Measurements from ENCODE around the gene ARHGDIB.

DNA sequence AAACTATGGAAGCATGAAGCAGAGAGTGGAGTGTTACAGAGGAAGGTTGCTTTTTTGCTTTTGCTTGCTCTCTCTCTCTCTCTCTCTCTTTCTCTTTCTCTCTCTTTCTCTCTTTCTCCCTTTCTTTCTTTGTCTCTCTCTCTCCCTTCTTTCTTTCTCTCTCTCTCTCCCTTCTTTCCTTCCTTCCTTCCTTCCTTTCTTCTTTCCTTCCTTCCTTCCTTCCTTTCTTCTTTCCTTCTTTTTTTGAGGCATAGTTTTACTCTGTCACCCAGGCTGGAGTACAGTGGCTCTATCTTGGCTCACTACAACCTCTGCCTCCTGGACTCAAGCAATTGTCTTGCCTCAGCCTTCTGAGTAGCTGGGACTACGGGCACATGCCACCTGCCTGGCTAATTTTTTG lies 7.6 kb downstream of the ARHGDIB start:
- TF ChIP-seq, protein P1, sequence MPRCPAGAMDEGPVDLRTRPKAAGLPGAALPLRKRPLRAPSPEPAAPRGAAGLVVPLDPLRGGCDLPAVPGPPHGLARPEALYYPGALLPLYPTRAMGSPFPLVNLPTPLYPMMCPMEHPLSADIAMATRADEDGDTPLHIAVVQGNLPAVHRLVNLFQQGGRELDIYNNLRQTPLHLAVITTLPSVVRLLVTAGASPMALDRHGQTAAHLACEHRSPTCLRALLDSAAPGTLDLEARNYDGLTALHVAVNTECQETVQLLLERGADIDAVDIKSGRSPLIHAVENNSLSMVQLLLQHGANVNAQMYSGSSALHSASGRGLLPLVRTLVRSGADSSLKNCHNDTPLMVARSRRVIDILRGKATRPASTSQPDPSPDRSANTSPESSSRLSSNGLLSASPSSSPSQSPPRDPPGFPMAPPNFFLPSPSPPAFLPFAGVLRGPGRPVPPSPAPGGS (IDR thresholded peaks at IDR 0.05; ENCODE audit: borderline replicate concordance, insufficient read depth, low read depth, low read length, poor library complexity, severe bottlenecking), result no peak
- TF ChIP-seq, protein P2, sequence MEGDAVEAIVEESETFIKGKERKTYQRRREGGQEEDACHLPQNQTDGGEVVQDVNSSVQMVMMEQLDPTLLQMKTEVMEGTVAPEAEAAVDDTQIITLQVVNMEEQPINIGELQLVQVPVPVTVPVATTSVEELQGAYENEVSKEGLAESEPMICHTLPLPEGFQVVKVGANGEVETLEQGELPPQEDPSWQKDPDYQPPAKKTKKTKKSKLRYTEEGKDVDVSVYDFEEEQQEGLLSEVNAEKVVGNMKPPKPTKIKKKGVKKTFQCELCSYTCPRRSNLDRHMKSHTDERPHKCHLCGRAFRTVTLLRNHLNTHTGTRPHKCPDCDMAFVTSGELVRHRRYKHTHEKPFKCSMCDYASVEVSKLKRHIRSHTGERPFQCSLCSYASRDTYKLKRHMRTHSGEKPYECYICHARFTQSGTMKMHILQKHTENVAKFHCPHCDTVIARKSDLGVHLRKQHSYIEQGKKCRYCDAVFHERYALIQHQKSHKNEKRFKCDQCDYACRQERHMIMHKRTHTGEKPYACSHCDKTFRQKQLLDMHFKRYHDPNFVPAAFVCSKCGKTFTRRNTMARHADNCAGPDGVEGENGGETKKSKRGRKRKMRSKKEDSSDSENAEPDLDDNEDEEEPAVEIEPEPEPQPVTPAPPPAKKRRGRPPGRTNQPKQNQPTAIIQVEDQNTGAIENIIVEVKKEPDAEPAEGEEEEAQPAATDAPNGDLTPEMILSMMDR (IDR thresholded peaks at IDR 0.05 in 2 of 3, conservative IDR thresholded peaks at IDR 0.05 in 1 of 3; ENCODE audit: control insufficient read depth in 2 of 3, extremely low read depth in 1 of 3, insufficient read depth in 1 of 3, low read depth in 3 of 3, low read length in 3 of 3), result no peak
- TF ChIP-seq POLR2A (IDR thresholded peaks at IDR 0.05; ENCODE audit: low read depth, low read length), result no peak
- TF ChIP-seq SPI1 (IDR thresholded peaks at IDR 0.05; ENCODE audit: borderline replicate concordance, insufficient read depth, low read depth, low read length), result no peak
- TF ChIP-seq CBX5 (IDR thresholded peaks at IDR 0.05; ENCODE audit: low read depth), result no peak
- TF ChIP-seq, protein P3, sequence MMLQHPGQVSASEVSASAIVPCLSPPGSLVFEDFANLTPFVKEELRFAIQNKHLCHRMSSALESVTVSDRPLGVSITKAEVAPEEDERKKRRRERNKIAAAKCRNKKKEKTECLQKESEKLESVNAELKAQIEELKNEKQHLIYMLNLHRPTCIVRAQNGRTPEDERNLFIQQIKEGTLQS (IDR thresholded peaks at IDR 0.05; ENCODE audit: borderline replicate concordance, extremely low read depth, low read depth, low read length), result no peak
- TF ChIP-seq, protein P4, sequence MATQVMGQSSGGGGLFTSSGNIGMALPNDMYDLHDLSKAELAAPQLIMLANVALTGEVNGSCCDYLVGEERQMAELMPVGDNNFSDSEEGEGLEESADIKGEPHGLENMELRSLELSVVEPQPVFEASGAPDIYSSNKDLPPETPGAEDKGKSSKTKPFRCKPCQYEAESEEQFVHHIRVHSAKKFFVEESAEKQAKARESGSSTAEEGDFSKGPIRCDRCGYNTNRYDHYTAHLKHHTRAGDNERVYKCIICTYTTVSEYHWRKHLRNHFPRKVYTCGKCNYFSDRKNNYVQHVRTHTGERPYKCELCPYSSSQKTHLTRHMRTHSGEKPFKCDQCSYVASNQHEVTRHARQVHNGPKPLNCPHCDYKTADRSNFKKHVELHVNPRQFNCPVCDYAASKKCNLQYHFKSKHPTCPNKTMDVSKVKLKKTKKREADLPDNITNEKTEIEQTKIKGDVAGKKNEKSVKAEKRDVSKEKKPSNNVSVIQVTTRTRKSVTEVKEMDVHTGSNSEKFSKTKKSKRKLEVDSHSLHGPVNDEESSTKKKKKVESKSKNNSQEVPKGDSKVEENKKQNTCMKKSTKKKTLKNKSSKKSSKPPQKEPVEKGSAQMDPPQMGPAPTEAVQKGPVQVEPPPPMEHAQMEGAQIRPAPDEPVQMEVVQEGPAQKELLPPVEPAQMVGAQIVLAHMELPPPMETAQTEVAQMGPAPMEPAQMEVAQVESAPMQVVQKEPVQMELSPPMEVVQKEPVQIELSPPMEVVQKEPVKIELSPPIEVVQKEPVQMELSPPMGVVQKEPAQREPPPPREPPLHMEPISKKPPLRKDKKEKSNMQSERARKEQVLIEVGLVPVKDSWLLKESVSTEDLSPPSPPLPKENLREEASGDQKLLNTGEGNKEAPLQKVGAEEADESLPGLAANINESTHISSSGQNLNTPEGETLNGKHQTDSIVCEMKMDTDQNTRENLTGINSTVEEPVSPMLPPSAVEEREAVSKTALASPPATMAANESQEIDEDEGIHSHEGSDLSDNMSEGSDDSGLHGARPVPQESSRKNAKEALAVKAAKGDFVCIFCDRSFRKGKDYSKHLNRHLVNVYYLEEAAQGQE (IDR thresholded peaks at IDR 0.05; ENCODE audit: low read depth, low read length), result no peak
- no peak for TF ChIP-seq STAT3 (IDR thresholded peaks at IDR 0.05; ENCODE audit: low read depth, low read length)
- TF ChIP-seq, protein P5, sequence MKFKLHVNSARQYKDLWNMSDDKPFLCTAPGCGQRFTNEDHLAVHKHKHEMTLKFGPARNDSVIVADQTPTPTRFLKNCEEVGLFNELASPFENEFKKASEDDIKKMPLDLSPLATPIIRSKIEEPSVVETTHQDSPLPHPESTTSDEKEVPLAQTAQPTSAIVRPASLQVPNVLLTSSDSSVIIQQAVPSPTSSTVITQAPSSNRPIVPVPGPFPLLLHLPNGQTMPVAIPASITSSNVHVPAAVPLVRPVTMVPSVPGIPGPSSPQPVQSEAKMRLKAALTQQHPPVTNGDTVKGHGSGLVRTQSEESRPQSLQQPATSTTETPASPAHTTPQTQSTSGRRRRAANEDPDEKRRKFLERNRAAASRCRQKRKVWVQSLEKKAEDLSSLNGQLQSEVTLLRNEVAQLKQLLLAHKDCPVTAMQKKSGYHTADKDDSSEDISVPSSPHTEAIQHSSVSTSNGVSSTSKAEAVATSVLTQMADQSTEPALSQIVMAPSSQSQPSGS (IDR thresholded peaks at IDR 0.05; ENCODE audit: low read length), result no peak
- TF ChIP-seq GABPA (IDR thresholded peaks at IDR 0.05; ENCODE audit: low read depth), result no peak

All from GM12878 (cell line).